K562 (cell line): ENCODE data around the gene CC2D1A. TPM values are rescaled to one million over a fixed set of nuclear protein-coding genes. Genes with fewer than 3 reads are reported as not detected.

ENCODE experiments used
- ATAC-seq: fragments of 200-7000 bp; cut with Tn5 transposase; 3 replicates; pipeline ENCODE4 v1.9.1; 2020; ENCODE audit warnings: moderate library complexity
- BruUV-seq: library from RNA; stranded (reverse); fragments of 400-500 nt; replicated peaks from 2 replicates; lab custom pipeline; 2021; lab: Mats Ljungman, UMichigan
- CTCF ChIA-PET: fragments of 300-600 bp; formaldehyde crosslinking; extraction: SDS; loops from one replicate; lab custom pipeline; 2021; ENCODE audit warnings: low intra/inter-chr PET ratio; lab: Yijun Ruan, JAX
- POLR2A ChIA-PET: fragments of 300-600, 350-650 bp; sonication (Branson Sonifier 250); formaldehyde crosslinking; extraction: SDS; loops from one replicate; lab custom pipeline; 2021; ENCODE audit warnings: antibody characterized with exemption, inconsistent platforms; lab: Yijun Ruan, JAX
- DNase-seq, 4 experiments: peaks; one replicate each; pipeline versions ENCODE4 v3.0.0 to v3.0.0-alpha.2; 2011 to 2018; ENCODE audit warnings: low spot score in 3 of 4, mixed read lengths in 3 of 4; ENCODE audit errors: extremely low read depth in 1 of 4
- FAIRE-seq: peaks from 2 replicates; lab custom pipeline; 2011; peaks lifted over from hg19 to GRCh38; lab: Jason Lieb, UNC
- H2AFZ ChIP-seq: 2 replicates; pipeline ENCODE4 v1.6.0; 2011; ENCODE audit warnings: low read depth, low read length, control low read depth, inconsistent platforms
- H3K27ac ChIP-seq: fragments of 200-600 bp; 3 replicates; pipeline ENCODE4 v1.8.0; 2011; ENCODE audit warnings: low read depth, mild to moderate bottlenecking, control low read depth, inconsistent platforms, low read length, moderate library complexity, mixed read lengths; ENCODE audit errors: extremely low read depth
- H3K27me3 ChIP-seq, 2 experiments: fragments of 300-600 bp in 1 of 2; 2 replicates in 1 of 2; 3 replicates in 1 of 2; pipeline versions ENCODE4 v1.6.0 to v1.8.0; 2011; ENCODE audit warnings: inconsistent platforms in 2 of 2, low read length in 2 of 2, mild to moderate bottlenecking in 1 of 2, mixed read lengths in 1 of 2, moderate library complexity in 1 of 2; ENCODE audit not compliant: control insufficient read depth in 2 of 2, insufficient read depth in 2 of 2
- H3K36me3 ChIP-seq: fragments of 300-600 bp; 3 replicates; pipeline ENCODE4 v1.8.0; 2011; ENCODE audit warnings: mild to moderate bottlenecking, low read length, inconsistent platforms; ENCODE audit not compliant: control insufficient read depth, insufficient read depth
- H3K4me1 ChIP-seq, 2 experiments: fragments of 200-600 bp in 1 of 2; replicated peaks in 1 of 2; 2 replicates in 1 of 2; 3 replicates in 1 of 2; pipeline versions ENCODE4 v1.5.1 to v1.8.0; 2011; ENCODE audit warnings: inconsistent platforms in 2 of 2, low read length in 2 of 2, mild to moderate bottlenecking in 1 of 2, mixed read lengths in 1 of 2, moderate library complexity in 1 of 2; ENCODE audit not compliant: control insufficient read depth in 2 of 2, insufficient read depth in 2 of 2
- H3K4me2 ChIP-seq: 2 replicates; pipeline ENCODE4 v1.6.1; 2011; ENCODE audit warnings: low read length, control low read depth, inconsistent platforms, mixed read lengths; ENCODE audit not compliant: insufficient read depth
- H3K4me3 ChIP-seq: fragments of 200-600 bp; sonication (generic), shearing (Covaris generic); 2 replicates; pipeline ENCODE4 v1.5.1; 2016; ENCODE audit warnings: control low read depth, inconsistent platforms
- H3K79me2 ChIP-seq: fragments of 200-600 bp; 3 replicates; pipeline ENCODE4 v1.8.0; 2011; ENCODE audit warnings: low read length, inconsistent platforms; ENCODE audit not compliant: control insufficient read depth, insufficient read depth
- H3K9ac ChIP-seq, 2 experiments: 2 replicates each; pipeline versions ENCODE4 v1.6.0 to v1.6.1; 2011; ENCODE audit warnings: low read depth in 2 of 2, low read length in 2 of 2, control low read depth in 1 of 2, inconsistent platforms in 1 of 2, mild to moderate bottlenecking in 1 of 2, mixed read lengths in 1 of 2; ENCODE audit not compliant: insufficient read depth in 1 of 2
- H3K9me1 ChIP-seq: one replicate; pipeline ENCODE4 v1.6.0; 2011; ENCODE audit warnings: inconsistent platforms, mild to moderate bottlenecking, low read length, moderate library complexity; ENCODE audit not compliant: control insufficient read depth, insufficient read depth
- H3K9me3 ChIP-seq: replicated peaks from 2 replicates; pipeline ENCODE4 v1.5.1; 2011; ENCODE audit warnings: low read depth, low read length, inconsistent platforms; ENCODE audit not compliant: control insufficient read depth, insufficient read depth
- H4K20me1 ChIP-seq: replicated peaks from 2 replicates; pipeline ENCODE4 v1.6.1; 2011; ENCODE audit warnings: low read length, inconsistent platforms, mixed read lengths; ENCODE audit not compliant: control insufficient read depth, insufficient read depth
- FOS ChIP-seq: IDR thresholded peaks from 3 replicates; pipeline ENCODE4 v1.6.1; 2011; ENCODE audit not compliant: insufficient read length; ENCODE audit errors: extremely low read depth
- HOXB6 ChIP-seq: fragments of 250-450 bp; sonication (Bioruptor Pico); IDR thresholded peaks from 2 replicates; pipeline ENCODE4 v1.5.1; 2022; ENCODE audit warnings: mild to moderate bottlenecking, borderline replicate concordance
- PHF8 ChIP-seq: fragments of 200-600 bp; sonication (generic); IDR thresholded peaks from 2 replicates; pipeline ENCODE4 v1.6.1; 2012; ENCODE audit warnings: mixed run types, mild to moderate bottlenecking, inconsistent platforms, low read length, moderate library complexity, borderline replicate concordance
- PPARD ChIP-seq: fragments of 250-450 bp; sonication (Bioruptor Pico); IDR thresholded peaks from 2 replicates; pipeline ENCODE4 v1.8.0; 2022; ENCODE audit warnings: inconsistent platforms, mild to moderate bottlenecking, moderate library complexity
- STAG1 ChIP-seq: sonication (generic); formaldehyde crosslinking; IDR thresholded peaks from 2 replicates; pipeline ENCODE4 v1.5.0; 2020; ENCODE audit warnings: missing genetic modification reagents, borderline replicate concordance
- TSC22D4 ChIP-seq: fragments of 450-650 bp; IDR thresholded peaks from 2 replicates; pipeline ENCODE4 v1.6.1; 2016; ENCODE audit warnings: missing genetic modification characterization, missing biosample characterization, control low read depth
- ZFX ChIP-seq: sonication (generic); formaldehyde crosslinking; IDR thresholded peaks from 2 replicates; pipeline ENCODE4 v1.8.0; 2022; ENCODE audit warnings: mild to moderate bottlenecking, missing genetic modification reagents, moderate library complexity
- ZNF253 ChIP-seq: fragments of 250-450 bp; sonication (Bioruptor Pico); conservative IDR thresholded peaks from 2 replicates; pipeline ENCODE4 v1.6.1; 2021; ENCODE audit warnings: mild to moderate bottlenecking
- ZNF316 ChIP-seq: fragments of 450-650 bp; IDR thresholded peaks from 2 replicates; pipeline ENCODE4 v1.6.1; 2016
- ZNF696 ChIP-seq: fragments of 250-450 bp; sonication (Bioruptor Pico); conservative IDR thresholded peaks from 2 replicates; pipeline ENCODE4 v1.4.0; 2020; ENCODE audit warnings: mild to moderate bottlenecking, moderate library complexity
- WGBS: fragments of 100-300 bp; shearing (Covaris generic); methylation state at CpG from one replicate; pipeline ENCODE4 v1.1.6; 2016; ENCODE audit warnings: low coverage, mixed read lengths; ENCODE audit not compliant: insufficient coverage; ENCODE audit errors: missing lambda C conversion rate; 5-methylcytosine and 5-hydroxymethylcytosine counted together
- in situ Hi-C: fragments of 300-500 bp; cut with MboI; formaldehyde crosslinking; loops from 4 replicates; pipeline ENCODE4 v1.15.0; 2018; ENCODE audit warnings: inconsistent platforms, mixed read lengths
- intact Hi-C: fragments of 100-400 bp; cut with micrococcal nuclease; formaldehyde crosslinking; loops from 2 replicates; pipeline ENCODE4 v1.14.2; 2022
- polyA plus RNA-seq, 8 experiments: library from polyadenylated mRNA; depleted of rRNA in 4 of 8; stranded (reverse) in 5 of 8; unstranded in 3 of 8; fragments of >200 nt; fragmentation: Nextera tagmentation in 2 of 8; fragmentation: Illumina TruSeq in 1 of 8; extraction: Ambion mirVana in 2 of 8; extraction: Trizol in 1 of 8; gene quantifications; 2 replicates each; pipeline versions ENCODE4 v1.2.1 to v1.2.3, GENCODE V29; 2011 to 2014; ENCODE audit warnings: inconsistent platforms in 1 of 8, missing spikeins in 1 of 8
- total RNA-seq, 7 experiments: library from RNA; depleted of rRNA in 6 of 7; stranded (reverse); fragments of >200 nt in 6 of 7; fragmentation: Illumina TruSeq in 2 of 7; extraction: Trizol in 2 of 7; gene quantifications; 2 replicates each; pipeline versions ENCODE4 v1.2.1 to v1.2.3, GENCODE V29; 2011 to 2021; ENCODE audit warnings: low replicate concordance in 1 of 7
- TF ChIP-seq, protein P1 (sequence below): fragments of 250-450 bp; sonication (Bioruptor Pico); IDR thresholded peaks from 2 replicates; pipeline ENCODE4 v1.5.0; 2021; ENCODE audit warnings: mild to moderate bottlenecking, moderate library complexity
- TF ChIP-seq, protein P2 (sequence below): fragments of 450-650 bp; formaldehyde crosslinking; IDR thresholded peaks from 2 replicates; pipeline ENCODE4 v1.4.0; 2022; ENCODE audit warnings: mild to moderate bottlenecking, moderate library complexity
- TF ChIP-seq, protein P3 (sequence below): sonication (generic); formaldehyde crosslinking; IDR thresholded peaks from 2 replicates; pipeline ENCODE4 v1.8.0; 2022; ENCODE audit warnings: mild to moderate bottlenecking, missing genetic modification reagents
- TF ChIP-seq, protein P4 (sequence below), 2 experiments: IDR thresholded peaks in 1 of 2; conservative IDR thresholded peaks in 1 of 2; 2 replicates each; pipeline ENCODE4 v1.6.1; 2016; ENCODE audit warnings: low read depth in 2 of 2, mild to moderate bottlenecking in 1 of 2, missing compliant biosample characterization in 1 of 2, missing genetic modification characterization in 1 of 2, moderate library complexity in 1 of 2

CC2D1A gene
- total and polyA plus RNA-seq, 9 of the 15 experiments (the other 6 are each of a cell fraction or from before 2014, with no cell fraction given): 0.32 to 31.0 (median 12.9) TPM

DNA sequence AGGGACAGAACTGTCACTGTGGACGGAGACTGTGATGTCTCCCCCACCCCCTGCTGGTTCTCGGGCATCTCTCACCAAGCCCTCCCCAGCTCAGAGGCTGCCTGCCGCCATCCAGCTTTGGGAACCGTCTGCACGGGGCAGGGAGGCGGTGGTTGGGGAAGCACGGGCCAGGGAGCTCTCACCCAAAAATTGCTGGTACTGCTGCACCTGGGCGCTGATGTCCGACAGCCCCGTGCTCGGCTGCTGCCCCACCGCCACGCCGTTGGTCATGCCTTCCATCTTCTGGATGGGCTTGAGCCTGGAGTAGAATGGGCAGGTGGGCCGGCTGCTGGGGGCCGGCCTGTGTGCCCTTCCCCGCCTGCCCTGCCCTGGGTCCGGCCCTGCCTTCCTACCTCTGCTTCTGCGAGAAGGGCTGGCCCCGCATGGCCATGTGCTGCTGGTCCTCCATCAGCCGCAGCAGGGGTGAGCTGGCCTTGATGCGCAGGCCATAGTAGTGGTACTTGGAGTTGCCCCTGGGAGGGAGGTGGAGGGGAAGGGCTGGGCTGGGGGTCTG, 62.5 kb downstream of the CC2D1A start:
- Histone ChIP-seq H3K4me3 (no peak overlapping the region), H3K36me3 (peaks cover 69% of the 10 kb centered on the region; the same call in 2 of the 3 replicates), H3K79me2 (no peaks in the 10 kb centered on the region), H3K4me1 (peaks cover 0 to 10% of the 10 kb centered on the region in 2 experiments; a peak in 2 of 5 replicates), H3K27ac (no peak overlapping the region), H3K9me3 (no peaks in the 10 kb centered on the region), H3K27me3 (no peaks in the 10 kb centered on the region), H4K20me1 (no peaks in the 10 kb centered on the region), H3K4me2 (no peak overlapping the region), H3K9ac (no peak overlapping the region), H3K9me1 (no peaks in the 10 kb centered on the region), H2AFZ (no peak overlapping the region)
- POLR2A ChIA-PET: interaction anchor here (1.2 to 1.6 kb wide), 2 partner anchors 10 to 11 kb away, joined by 3 read pairs; no protein-coding TSS in a partner anchor
- FAIRE-seq: no peak
- 88% methylated on average over 16 of the region's 22 CpGs for WGBS
- in situ Hi-C loops (no loop called here), intact Hi-C loops (no loop called here)
- no peak for ATAC-seq
- DNase-seq: no peak
- BruUV-seq: no TSS peak
- CTCF ChIA-PET: no interaction called here
- TF ChIP-seq, protein P1, sequence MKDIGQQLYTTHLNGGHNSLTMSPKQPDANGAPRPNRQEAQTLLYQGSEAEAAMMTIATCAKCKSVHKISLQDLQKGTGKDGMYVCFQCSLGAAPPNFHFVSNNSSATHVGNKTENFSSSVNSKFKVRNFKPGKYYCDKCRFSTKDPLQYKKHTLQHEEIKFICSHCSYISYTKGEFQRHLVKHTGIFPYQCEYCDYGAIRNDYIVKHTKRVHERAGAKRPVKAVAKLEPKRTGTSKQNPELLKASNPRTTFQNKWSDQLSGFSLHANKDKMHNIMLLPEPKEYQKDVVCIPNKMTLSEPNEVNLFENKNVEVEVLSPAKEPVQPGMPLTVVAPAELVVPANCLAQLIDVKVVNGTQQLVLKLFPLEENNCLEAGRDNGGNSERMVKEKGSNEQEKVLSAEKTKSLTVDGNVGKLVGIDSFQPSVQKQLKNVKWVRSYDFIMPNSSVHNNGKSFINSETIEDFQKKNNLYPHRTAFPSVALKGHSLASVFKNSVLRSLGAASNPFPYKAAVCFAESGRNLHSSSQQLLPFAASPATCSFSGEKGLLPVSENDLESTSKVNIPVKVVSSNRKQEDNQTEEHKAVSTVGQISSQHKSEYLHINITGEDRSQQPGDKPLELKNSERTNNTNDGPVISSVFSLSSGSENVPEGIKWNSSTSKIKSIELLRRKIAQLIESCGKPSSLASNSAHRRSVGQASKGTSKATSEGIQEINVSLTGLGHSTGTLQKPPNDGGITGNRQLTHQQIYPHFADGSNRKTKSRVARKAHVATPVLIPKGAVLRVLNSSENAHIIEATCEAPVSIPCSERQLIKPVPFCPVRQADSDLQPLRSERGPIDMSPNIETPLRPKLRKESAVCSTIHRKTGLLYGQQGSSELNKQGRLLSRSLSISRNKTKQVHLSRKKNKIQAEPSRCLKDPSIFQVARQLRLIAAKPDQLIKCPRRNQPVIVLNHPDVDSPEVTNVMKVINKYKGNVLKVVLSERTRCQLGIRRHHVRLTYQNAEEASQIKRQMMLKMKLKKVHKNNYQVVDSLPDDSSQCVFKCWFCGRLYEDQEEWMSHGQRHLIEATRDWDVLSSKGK (CRISPR knock-in tag): no peak
- TF ChIP-seq, protein P2, sequence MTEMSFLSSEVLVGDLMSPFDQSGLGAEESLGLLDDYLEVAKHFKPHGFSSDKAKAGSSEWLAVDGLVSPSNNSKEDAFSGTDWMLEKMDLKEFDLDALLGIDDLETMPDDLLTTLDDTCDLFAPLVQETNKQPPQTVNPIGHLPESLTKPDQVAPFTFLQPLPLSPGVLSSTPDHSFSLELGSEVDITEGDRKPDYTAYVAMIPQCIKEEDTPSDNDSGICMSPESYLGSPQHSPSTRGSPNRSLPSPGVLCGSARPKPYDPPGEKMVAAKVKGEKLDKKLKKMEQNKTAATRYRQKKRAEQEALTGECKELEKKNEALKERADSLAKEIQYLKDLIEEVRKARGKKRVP (CRISPR knock-in tag): no peak
- TF ChIP-seq STAG1: no peak
- no peak for TF ChIP-seq FOS
- no peak for TF ChIP-seq PHF8
- TF ChIP-seq ZNF696: no peak
- TF ChIP-seq ZNF253 (CRISPR knock-in tag): no peak
- no peak for TF ChIP-seq ZFX (CRISPR knock-in tag)
- TF ChIP-seq, protein P3, sequence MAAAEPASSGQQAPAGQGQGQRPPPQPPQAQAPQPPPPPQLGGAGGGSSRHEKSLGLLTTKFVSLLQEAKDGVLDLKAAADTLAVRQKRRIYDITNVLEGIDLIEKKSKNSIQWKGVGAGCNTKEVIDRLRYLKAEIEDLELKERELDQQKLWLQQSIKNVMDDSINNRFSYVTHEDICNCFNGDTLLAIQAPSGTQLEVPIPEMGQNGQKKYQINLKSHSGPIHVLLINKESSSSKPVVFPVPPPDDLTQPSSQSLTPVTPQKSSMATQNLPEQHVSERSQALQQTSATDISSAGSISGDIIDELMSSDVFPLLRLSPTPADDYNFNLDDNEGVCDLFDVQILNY (CRISPR knock-in tag): no peak
- no peak for TF ChIP-seq ZNF316
- TF ChIP-seq PPARD: no peak
- TF ChIP-seq HOXB6 (CRISPR knock-in tag): no peak
- TF ChIP-seq, protein P4, sequence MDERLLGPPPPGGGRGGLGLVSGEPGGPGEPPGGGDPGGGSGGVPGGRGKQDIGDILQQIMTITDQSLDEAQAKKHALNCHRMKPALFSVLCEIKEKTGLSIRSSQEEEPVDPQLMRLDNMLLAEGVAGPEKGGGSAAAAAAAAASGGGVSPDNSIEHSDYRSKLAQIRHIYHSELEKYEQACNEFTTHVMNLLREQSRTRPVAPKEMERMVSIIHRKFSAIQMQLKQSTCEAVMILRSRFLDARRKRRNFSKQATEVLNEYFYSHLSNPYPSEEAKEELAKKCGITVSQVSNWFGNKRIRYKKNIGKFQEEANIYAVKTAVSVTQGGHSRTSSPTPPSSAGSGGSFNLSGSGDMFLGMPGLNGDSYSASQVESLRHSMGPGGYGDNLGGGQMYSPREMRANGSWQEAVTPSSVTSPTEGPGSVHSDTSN (CRISPR knock-in tag; IDR thresholded peaks at IDR 0.05; ENCODE audit: low read depth): no peak
- TF ChIP-seq, protein P4 (tag; conservative IDR thresholded peaks at IDR 0.05; ENCODE audit: low read depth): no peak
- TF ChIP-seq TSC22D4 (tag): no peak
